Lower leg skin (tissue), 3 donors: Measurements from ENCODE around the gene REP15.

Experiments
- POLR2A ChIP-seq, 2 donors: fragments of 450-650 bp; IDR thresholded peaks; one replicate each; pipeline ENCODE4 v1.6.1; 2016 to 2017; ENCODE audit warnings: antibody characterized with exemption in 2 of 2, mild to moderate bottlenecking in 1 of 2, moderate library complexity in 1 of 2
- TF ChIP-seq, protein P1 (sequence below), 3 donors: fragments of 450-650 bp; IDR thresholded peaks; one replicate each; pipeline ENCODE4 v1.5.1; 2016; ENCODE audit warnings: antibody characterized with exemption in 3 of 3, mild to moderate bottlenecking in 3 of 3, moderate library complexity in 2 of 3

DNA sequence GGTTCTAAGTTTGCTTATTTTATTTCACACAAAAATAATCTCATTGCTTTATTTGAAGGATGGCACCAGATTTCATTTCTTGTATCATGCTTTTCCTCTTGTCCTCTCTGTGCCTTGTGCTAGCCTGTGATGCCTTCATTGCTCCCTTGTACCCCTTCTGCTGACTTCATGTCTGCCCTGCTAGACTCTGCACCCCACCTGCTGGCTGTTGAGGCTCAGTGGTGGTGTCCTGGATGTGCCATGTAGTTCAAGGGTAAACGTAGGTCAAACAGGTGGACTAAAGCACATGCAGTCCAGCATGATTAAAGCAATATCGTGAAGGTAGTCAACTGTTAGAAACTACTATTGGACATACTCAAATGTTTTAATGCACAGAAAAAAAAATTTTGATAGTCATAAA, 36.0 kb downstream of the REP15 start:
- TF ChIP-seq, protein P1, sequence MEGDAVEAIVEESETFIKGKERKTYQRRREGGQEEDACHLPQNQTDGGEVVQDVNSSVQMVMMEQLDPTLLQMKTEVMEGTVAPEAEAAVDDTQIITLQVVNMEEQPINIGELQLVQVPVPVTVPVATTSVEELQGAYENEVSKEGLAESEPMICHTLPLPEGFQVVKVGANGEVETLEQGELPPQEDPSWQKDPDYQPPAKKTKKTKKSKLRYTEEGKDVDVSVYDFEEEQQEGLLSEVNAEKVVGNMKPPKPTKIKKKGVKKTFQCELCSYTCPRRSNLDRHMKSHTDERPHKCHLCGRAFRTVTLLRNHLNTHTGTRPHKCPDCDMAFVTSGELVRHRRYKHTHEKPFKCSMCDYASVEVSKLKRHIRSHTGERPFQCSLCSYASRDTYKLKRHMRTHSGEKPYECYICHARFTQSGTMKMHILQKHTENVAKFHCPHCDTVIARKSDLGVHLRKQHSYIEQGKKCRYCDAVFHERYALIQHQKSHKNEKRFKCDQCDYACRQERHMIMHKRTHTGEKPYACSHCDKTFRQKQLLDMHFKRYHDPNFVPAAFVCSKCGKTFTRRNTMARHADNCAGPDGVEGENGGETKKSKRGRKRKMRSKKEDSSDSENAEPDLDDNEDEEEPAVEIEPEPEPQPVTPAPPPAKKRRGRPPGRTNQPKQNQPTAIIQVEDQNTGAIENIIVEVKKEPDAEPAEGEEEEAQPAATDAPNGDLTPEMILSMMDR (IDR thresholded peaks at IDR 0.05): no peak
- TF ChIP-seq POLR2A (IDR thresholded peaks at IDR 0.05): no peak
